ENCODE results near the gene PNPLA5.

GRCh38 chr22:43859176-43859575 lies 32.6 kb downstream of the PNPLA5 start:
- TF ChIP-seq E2F6 (IDR thresholded peaks at IDR 0.05; ENCODE audit: borderline replicate concordance in 1 of 2, extremely low read depth in 1 of 2, insufficient read depth in 1 of 2, insufficient read length in 1 of 2, low read depth in 1 of 2, low read length in 1 of 2, poor library complexity in 1 of 2, severe bottlenecking in 1 of 2) (no peak), MAFK (IDR thresholded peaks at IDR 0.05; ENCODE audit: low read length) (no peak), ZZZ3 (IDR thresholded peaks at IDR 0.05) (no peak), PREB (CRISPR knock-in tag; IDR thresholded peaks at IDR 0.05) (no peak), TCF7L2 (IDR thresholded peaks at IDR 0.05; ENCODE audit: low read depth, low read length) (no peak), JUN (IDR thresholded peaks at IDR 0.05; ENCODE audit: borderline replicate concordance, low read depth, low read length) (no peak), JUN (CRISPR knock-in tag; IDR thresholded peaks at IDR 0.05; ENCODE audit: borderline replicate concordance) (no peak), ZNF41 (CRISPR knock-in tag; conservative IDR thresholded peaks at IDR 0.05) (no peak), TRIM28 (IDR thresholded peaks at IDR 0.05) (no peak), HDAC1 (IDR thresholded peaks at IDR 0.05) (no peak), ZBTB40 (IDR thresholded peaks at IDR 0.05) (no peak), ZBTB40 (CRISPR knock-in tag; IDR thresholded peaks at IDR 0.05) (no peak), TAF1 (IDR thresholded peaks at IDR 0.05; ENCODE audit: control insufficient read depth, extremely low read depth, insufficient read depth, low read length, severe bottlenecking) (no peak), CTCF (IDR thresholded peaks at IDR 0.05 in 2 of 3, conservative IDR thresholded peaks at IDR 0.05 in 1 of 3; ENCODE audit: insufficient read depth in 2 of 3, low read depth in 1 of 3, low read length in 3 of 3) (no peak)
